HG02973 (cell line): ENCODE data around the gene CTNNA3.
"Not testable (repeated sequence)": the region's sequence is repeated elsewhere in the genome, so short reads cannot be mapped to it uniquely, and the experiment has no call there.

Source experiments
- ATAC-seq: cut with Tn5 transposase; IDR thresholded peaks from one replicate; pipeline ENCODE4 v1.9.1; 2021; ENCODE audit warnings: moderate library complexity; ENCODE audit not compliant: unreplicated experiment

The CTNNA3 gene

DNA sequence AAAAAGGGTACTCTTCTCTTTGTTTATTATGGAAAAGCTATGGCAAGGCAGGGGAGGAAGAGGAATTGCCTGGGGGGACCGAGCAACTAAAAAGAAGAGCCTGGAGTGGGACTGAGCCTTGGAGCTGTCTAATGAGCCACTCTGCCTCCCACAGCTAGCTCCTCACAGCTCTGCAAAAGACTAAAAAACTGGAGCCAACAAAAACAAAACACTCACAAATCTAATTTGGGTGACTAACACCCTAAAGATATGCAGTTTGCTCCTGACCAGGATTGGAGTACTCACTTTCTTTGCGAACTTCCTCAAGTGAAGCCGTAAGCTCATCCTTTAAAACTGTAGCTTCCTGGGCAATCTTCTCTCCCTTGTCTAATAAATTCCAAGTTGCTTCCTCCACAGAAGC lies 89.4 kb downstream of the CTNNA3 start:
- ATAC-seq = no peak

DNA sequence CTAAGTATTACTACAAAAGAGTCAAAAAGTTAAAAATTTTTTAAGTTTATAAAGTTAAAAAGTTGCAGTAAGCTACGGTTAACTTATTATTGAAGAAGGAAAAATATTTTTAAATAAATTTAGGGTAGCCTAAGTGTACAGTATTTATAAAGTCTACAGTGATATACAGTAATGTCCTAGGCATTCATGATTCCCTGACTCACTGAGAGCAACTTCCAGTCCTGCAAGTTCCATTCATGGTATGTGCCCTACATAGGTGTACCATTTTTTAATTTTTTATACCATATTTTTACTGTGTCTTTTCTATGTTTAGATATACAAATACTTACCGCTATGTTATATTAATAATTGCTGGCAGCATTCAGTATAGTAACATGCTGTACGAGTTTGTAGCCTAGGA lies 92.3 kb downstream of the CTNNA3 start:
- no peak for ATAC-seq

DNA sequence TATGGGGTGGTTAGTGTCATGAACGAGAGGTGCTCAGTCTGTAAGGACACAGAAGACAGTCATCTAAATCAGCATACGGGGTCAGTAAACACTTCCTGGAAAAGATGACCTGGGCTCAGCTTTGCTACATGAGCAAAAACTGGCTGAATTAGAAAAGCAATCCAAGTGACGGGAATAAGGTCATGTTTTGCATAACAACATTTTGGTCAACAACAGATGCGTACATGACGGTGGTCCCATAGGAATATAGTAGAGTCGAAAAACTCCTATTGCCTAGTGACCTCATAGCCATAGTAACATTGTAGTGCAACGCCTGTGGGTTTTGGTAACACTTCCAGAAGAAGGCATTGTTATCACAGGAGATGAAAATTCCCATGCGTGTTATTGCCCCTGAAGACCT lies 92.9 kb downstream of the CTNNA3 start:
- ATAC-seq = no peak

DNA sequence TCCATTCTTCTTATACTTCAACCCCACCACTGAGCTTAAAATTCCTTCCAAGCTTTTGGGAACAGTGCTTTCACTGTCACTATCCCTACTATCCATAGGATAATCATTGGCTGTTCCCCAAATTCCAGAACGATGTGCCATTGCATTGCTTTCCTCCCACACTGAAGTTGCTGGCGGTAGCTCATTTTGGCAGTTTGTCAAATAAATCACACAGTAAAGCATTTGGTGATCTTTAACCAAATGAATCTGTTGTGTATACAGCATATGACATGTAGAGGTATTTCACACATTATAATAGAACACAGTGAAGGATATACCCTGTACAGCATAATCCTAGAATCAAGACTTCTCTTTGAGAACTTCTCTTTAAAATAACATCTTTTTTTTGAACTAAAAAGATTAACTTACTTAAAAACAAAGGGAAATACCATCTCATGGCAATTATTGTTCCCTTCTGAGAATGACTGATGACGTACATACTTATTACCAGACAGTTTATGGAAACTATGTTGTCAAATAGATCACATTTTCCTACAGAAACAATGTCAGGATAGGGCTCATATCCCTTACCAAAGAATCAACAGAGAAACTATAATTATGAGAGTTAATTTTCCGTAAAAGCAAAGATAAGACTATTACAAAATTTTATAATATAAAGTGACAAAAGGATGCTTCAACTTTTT lies 93.6 kb downstream of the CTNNA3 start:
- ATAC-seq = no peak

DNA sequence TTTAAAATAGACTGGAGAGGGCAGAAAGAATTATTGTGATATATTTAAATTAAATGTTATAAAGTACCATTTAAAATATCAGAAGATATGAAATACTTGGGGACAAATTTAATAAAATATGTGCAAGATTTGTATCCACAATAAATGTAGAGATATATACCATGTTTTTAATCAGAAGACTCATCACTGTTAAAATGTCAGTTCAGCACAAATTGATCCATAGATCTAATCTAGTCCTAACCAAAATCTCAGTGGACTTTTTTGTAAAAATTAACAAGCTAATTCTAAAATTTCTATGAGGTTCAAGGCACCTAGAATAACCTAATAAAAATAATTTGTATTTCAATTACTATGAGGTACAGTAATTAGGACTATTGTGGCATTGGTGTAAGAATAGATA lies 96.4 kb downstream of the CTNNA3 start:
- no peak for ATAC-seq

DNA sequence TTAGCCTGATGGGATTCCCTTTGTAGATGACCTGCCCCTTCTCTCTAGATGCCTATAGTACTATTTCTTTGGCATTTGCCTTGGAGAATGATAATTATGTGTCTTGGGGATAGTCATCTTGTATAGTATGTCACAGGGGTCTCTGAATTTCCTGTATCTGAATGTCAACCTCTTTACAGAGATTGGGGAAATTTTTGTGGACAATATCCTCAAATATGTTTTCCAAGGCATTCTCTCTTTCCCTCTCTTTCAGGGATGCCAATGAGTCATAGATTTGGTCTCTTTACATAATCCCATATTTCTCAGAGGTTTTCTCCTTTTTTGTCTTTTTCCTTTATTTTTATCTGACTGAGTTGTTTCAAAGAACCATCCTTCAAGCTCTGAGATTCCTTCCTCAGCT lies 99.4 kb downstream of the CTNNA3 start:
- ATAC-seq = no peak

DNA sequence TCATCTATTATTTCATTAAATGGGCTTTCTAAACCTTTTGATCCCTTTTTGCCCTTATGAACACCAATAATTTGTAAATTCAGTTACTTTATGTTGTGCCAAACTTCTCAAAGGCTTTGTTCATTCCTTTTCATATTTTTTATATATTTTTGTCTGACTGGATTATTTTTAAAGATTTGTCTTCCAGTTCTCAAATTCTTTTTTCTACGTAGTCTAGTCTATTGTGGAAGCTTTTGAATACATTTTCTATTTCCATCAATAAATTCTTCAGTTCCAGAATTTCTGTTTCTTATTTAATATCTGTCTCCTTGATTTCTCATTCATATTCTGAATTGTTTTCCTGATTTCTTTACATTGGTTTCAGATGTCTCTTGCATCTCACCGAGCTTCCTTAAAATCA lies 108.2 kb downstream of the CTNNA3 start:
- no peak for ATAC-seq

DNA sequence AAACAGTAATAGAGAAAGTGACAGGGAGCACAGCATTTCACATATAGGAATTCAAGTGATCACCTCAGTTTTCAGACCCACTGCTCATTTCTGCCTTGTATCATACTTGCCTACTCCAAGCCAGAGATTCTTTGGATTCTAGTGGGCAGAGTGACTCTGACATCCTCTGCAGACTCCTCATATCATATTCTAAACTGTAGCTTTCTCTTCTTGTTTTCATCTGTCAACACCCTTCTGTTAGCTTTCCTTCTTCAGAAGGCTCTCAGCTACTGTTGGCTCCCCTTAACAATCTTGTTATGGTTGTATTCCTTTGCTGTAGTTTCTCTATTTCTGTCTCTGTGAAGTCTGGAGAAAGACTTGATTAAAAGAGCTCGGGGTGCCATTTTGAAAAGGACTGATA lies 120.5 kb downstream of the CTNNA3 start:
- no peak for ATAC-seq

DNA sequence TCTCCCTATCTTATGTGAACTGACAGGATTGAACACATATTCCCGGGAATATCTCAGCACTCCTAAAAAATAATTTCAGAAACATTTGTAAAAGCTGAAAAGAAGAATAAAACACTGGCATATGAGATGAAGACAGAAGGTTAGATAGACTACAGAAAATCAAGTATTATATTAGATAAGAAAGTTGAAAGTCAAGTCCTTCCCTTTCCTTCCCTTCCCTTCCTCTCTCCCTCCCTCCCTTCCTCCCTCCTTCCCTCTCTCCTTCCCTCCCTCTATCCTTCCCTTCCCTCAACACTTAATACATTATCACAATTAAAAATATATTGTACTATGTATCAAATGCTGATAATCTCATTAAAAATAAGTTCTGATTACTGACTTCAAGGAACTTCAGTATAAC lies 122.5 kb downstream of the CTNNA3 start:
- ATAC-seq = no peak

DNA sequence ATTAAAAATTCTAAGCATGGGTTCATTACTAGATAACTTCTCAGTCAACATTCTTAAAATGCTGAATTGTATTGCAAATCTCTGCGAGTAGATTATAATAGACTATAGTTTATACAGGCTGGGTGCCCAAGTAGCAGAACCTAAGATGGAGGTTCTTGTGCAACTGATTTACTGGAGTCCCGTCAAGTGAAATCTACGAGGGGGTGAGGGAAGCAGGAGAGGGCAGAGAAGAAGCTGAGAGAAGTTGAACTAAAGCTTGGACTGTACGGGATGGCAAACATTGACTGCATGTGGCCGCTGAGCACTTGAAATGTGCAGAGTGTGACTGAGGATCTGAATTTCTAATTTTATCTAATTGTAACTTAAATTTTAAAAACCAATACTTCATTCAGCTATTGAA lies 124.5 kb downstream of the CTNNA3 start:
- no peak for ATAC-seq

DNA sequence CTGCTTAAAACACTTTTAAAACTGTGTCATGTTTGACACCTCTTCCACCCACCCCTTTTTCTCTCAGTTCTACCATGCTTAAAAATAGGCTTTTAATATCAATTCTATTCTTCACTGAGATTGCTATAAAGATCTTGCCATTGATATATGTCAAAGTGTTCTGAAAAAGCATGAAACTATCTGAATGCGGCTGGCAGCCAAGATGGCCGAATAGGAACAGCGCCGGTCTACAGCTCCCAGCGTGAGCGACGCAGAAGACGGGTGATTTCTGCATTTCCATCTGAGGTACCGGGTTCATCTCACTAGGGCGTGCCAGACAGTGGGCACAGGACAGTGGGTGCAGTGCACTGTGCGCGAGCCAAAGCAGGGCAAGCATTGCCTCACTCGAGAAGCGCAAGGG lies 137.7 kb downstream of the CTNNA3 start:
- not testable (repeated sequence) for ATAC-seq

DNA sequence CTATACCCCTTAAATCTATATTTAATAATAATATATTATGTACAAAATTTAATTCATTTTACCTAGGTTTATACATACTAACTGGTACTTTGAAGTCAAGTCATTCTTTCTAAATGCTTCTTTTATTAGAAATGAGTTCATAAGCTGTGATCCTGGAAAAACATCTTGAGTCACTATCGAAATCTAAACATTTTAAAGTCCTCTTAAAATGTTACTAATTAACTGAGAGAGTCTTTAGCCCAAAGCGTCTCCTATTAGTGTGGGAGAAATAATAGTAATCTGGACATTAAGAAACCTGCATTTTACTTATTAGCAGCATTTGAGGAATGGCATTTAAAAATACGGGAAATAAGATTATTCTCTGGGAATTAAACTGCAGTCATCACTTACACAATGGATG lies 142.7 kb downstream of the CTNNA3 start:
- no peak for ATAC-seq

DNA sequence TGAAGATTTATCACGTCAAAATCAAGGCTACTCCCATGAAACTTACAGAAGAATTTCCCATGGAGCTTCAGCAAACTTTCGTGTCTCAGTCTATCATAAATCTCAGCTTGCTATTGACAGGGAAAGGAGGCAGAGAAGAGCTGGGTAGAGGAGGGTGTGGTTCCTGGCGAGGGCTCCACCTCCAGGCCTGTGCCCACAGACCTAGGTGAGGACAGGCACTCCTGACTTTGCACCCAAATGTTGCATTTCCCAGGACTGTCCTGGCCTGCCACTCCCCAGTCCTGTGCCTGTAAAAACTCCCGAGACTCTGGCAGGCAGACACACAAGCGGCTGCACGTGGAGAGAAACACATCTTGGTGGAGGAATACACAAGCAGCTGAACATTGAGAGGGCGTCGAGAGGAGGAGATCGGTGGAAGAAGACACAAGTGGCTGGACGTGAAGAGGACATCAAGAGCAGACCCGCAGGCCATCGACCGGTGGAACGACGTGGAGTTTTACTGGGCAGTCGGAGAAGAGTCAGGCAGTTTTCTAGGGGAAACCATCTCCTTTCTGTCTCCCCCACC lies 145.1 kb downstream of the CTNNA3 start:
- ATAC-seq = no peak

DNA sequence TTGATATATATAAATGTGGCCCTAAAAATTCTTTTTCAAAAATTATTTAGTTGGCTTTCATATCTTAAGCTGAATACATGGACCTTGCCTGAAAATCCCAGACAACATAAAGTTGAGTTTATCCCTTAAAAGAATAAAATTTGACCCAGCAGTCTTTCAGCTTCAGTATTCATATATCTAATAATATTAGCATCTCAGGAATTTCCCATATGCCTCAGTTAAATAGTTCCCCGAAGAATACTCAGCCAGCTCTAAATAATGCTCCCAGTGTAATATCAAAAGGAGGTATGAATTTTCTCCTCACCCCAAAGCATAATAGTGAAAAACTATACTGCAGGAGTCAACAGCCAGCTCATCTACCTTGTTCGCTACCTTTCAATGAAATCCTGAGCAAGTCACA lies 145.9 kb downstream of the CTNNA3 start:
- no peak for ATAC-seq

DNA sequence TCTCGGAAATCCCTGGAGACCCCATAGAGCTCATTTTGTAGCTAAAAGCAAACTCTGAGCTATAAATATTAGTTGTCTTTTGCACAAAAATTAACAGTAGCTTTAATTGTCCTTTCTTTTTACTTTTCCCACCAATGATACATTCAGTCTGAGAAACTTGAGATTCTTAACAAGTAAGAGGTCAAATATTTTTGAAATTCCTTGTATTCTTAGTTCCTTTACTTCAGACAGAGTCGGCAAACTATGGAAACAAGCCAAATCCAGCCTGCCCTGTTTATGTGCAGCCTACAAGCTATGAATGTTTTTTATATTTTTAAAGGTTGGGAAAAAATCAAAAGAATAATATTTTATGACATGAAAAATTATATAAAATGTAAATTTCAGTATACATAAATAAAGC lies 146.6 kb downstream of the CTNNA3 start:
- no peak for ATAC-seq

DNA sequence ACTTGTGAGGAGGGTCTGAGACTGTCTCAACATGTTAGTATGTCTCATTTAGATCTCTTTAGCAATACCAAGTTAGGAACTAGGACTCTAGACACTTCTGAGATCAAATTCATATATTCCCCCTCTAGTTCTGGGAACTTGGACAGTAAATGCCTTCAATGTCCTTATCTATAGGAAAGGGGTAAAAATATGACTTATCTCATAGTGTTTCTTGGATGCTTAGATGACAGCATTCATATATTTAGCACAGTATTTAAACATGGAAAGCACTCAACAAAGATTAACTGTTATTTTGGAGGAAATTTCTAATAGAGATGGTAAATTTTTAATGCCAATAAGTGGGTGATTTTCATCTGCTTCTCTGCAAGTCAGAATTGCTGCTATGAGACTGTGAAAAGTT lies 154.6 kb downstream of the CTNNA3 start:
- ATAC-seq = no peak

DNA sequence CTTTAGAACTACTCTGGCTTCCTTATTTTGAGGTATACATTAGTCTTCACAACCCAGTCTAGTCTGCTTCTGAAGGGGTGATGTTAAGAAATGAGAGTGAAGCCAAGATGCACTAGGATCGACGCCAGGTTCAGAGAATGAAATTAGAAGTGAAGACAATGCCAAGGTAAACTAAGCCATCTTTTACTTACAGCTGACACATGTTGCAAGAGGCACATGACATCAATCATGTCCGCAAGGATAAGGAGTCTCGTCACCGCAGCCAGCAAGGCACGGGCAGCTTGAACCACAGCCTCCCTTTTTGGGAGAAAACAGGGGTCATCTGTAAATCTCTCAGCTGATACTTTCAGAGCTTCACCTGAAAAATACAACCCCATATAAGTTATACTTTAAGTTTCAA lies 156.7 kb downstream of the CTNNA3 start:
- no peak for ATAC-seq

DNA sequence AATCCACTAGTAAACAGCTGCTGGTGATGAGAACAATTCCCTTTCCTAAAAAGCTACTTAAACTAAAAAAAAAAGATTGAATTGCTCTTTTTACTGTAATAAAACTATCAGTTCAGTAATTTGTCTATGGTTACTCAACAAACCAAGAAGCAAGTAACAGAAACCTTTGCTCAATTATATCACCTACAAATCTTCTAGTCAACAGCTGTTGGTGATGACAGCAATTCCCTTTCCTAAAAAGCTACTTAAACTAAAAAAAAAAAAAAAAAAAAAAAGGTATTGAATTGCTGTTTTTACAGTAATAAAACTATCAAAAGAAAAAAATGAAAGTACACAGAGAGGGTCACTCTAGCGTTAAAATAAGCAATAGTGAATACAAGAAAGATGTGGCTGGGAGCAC lies 158.1 kb downstream of the CTNNA3 start:
- no peak for ATAC-seq

DNA sequence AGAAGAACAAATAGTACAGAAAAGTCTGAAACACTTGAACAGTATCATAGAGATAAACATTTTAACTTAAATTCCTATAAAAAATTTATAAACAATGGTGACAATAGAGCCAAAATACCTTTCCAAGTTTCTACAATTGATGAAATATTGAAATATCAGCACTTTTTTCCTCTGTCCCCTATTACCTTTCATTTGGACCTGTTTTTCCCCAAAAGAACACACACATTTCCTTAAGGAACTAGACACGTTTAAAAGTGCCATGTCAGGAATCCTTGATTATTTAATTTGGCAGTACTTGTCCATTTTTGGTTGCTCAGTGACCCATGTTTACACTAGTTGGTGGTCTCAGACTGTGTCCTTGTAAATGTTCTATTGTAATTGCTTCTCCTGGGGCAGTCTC lies 162.6 kb downstream of the CTNNA3 start:
- no peak for ATAC-seq

DNA sequence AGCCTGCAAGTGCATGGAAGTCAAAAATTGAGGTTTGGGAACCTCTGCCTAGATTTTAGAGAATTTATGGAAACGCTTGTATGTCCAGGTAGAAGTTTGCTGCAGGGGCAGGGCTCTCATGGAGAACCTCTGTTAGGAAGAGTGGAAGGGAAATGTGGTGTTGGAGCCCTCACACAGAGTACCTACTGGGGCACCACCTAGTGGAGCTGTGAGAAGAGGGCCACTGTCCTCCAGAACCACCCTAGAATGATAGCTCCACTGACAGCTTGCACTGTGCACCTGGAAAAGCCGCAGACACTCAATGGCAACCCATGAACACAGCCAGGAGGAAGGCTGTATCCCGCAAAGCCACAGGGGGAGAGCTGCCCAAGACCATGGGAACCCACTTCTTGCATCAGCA lies 165.0 kb downstream of the CTNNA3 start:
- ATAC-seq = not testable (repeated sequence)

DNA sequence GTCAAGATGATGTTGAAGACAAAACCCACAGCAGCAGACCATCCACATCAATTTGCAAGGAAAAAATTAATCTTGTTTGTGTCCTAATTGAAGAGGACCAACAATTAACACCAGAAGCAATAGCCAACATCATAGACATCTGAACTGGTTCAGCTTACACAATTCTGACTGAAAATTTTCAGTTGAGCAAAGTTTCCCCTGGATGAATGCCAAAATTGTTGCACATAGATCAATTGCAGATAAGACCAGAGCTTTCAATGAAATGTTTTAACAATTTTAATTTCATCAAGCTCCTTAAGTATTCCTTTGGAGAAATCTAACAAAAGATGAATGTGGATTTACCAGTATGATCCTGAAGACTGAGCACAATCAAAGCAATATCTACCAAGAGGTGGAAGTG lies 168.6 kb downstream of the CTNNA3 start:
- no peak for ATAC-seq

DNA sequence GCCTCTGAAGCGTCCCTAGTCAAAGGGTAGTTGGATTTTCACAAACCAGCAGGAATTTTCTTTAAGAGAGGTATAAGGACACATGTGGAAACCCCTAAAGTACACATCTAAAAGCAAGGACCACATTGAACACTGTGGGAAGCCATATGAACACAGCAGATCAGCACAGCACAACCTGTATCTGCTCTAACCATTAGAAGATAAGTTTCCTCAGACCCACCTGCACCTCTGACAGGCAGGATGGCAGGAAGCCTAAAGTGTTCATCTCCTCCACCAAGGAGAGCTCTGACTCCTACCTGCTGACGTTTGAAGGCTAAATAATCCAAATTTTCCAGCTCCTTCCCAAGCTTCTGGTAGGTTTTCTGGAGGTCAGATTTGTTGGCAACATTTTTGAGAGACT lies 174.4 kb downstream of the CTNNA3 start:
- ATAC-seq = no peak

DNA sequence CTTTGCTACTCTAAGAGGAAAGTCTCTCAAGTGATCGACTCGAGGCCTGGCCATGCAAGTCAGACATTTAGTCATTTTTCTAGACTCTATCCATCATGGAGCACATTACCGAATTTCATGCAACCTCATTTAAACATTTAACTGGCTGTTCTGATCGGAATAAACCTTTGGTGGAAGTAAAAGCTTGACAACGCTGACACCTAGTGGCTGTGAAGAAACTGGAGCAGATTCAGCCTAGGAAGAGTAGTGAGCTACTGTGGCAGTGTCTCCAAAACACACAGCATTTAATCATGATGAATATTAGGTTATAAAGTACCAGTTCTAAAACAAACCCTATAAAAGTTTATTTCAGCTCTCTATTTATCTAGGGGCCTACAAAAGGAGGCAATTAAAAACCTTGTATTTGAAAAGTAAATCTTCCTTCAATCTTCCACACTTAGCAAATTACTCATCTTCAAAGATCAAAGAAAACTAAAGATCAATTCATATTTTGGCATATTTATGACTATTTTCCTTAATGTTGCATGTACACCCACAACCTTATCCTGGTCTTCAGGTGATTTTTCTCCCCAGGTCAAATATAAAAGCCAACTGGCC lies 175.0 kb downstream of the CTNNA3 start:
- peak; percentile 84 for ATAC-seq
